ENCODE results near the gene TCF3. TPM values are rescaled to one million over a fixed set of nuclear protein-coding genes. Genes with fewer than 3 reads are reported as not detected.
"Not testable (repeated sequence)": the region's sequence is repeated elsewhere in the genome, so short reads cannot be mapped to it uniquely, and the experiment has no call there.

TCF3 gene
- polyA plus RNA-seq, 1 donor (not counting 4 experiments of a cell fraction or from before 2014, with no cell fraction given) = 40.0 TPM

- no peak overlapping the region for H3K27ac ChIP-seq (ENCODE audit: control insufficient read depth, insufficient read depth, low read length)
- H3K9me1 ChIP-seq (ENCODE audit: control insufficient read depth, extremely low read depth, insufficient read depth, low read length) = no peaks in the 10 kb centered on the region
- no peaks in the 10 kb centered on the region for H3K79me2 ChIP-seq (ENCODE audit: control insufficient read depth, insufficient read depth, low read length)
- H3K27me3 ChIP-seq (ENCODE audit: control insufficient read depth, extremely low read depth, insufficient read depth, low read length) = peaks cover 19% of the 10 kb centered on the region
- FAIRE-seq (no peak), DNase-seq (ENCODE audit: low read depth, low spot score) (no peak)
- no peak overlapping the region for H2AFZ ChIP-seq (ENCODE audit: control insufficient read depth, low read length)
- H3K4me2 ChIP-seq (ENCODE audit: control insufficient read depth, extremely low read depth, insufficient read depth, low read depth, low read length) = no peak overlapping the region
- H3K4me3 ChIP-seq (ENCODE audit: control insufficient read depth in 2 of 3, extremely low read depth in 1 of 3, insufficient read depth in 2 of 3, low read depth in 1 of 3, low read length in 3 of 3) = no peak overlapping the region
- no peak overlapping the region for H3K9ac ChIP-seq (ENCODE audit: control insufficient read depth, extremely low read depth, insufficient read depth, low read length)
- dilution Hi-C loops (cut with MboI; ENCODE audit: extremely low pct_ligation_motif_present, low sequenced_read_pairs) = no loop called here
- no peak for TF ChIP-seq CTCF (optimal IDR thresholded peaks at IDR 0.05 in 1 of 3, IDR thresholded peaks at IDR 0.05 in 1 of 3, conservative IDR thresholded peaks at IDR 0.05 in 1 of 3; ENCODE audit: extremely low read depth in 1 of 3, insufficient read depth in 2 of 3, low read length in 3 of 3)
- TF ChIP-seq EZH2 (IDR thresholded peaks at IDR 0.05; ENCODE audit: low read length) = no peak
- H3K36me3 ChIP-seq (ENCODE audit: control insufficient read depth in 2 of 2, extremely low read depth in 1 of 2, insufficient read depth in 2 of 2, low read length in 2 of 2) = no peaks in the 10 kb centered on the region
- no peaks in the 10 kb centered on the region for H4K20me1 ChIP-seq (ENCODE audit: control insufficient read depth, extremely low read depth, insufficient read depth, low read length)
- no peaks in the 10 kb centered on the region for H3K9me3 ChIP-seq (ENCODE audit: control insufficient read depth, low read depth, low read length)
- no peaks in the 10 kb centered on the region for H3K4me1 ChIP-seq (ENCODE audit: control insufficient read depth, extremely low read depth, insufficient read depth, low read length)
Measured at GRCh38 chr19:1663852-1664251, 11.4 kb upstream of the TCF3 start.

- dilution Hi-C loops (cut with MboI; ENCODE audit: extremely low pct_ligation_motif_present, low sequenced_read_pairs); H3K4me3 ChIP-seq (ENCODE audit: control insufficient read depth in 2 of 3, extremely low read depth in 1 of 3, insufficient read depth in 2 of 3, low read depth in 1 of 3, low read length in 3 of 3); DNase-seq (ENCODE audit: low read depth, low spot score); H4K20me1 ChIP-seq (ENCODE audit: control insufficient read depth, extremely low read depth, insufficient read depth, low read length); H2AFZ ChIP-seq (ENCODE audit: control insufficient read depth, low read length); H3K27ac ChIP-seq (ENCODE audit: control insufficient read depth, insufficient read depth, low read length); H3K4me1 ChIP-seq (ENCODE audit: control insufficient read depth, extremely low read depth, insufficient read depth, low read length); H3K9me3 ChIP-seq (ENCODE audit: control insufficient read depth, low read depth, low read length); H3K79me2 ChIP-seq (ENCODE audit: control insufficient read depth, insufficient read depth, low read length); H3K9me1 ChIP-seq (ENCODE audit: control insufficient read depth, extremely low read depth, insufficient read depth, low read length); H3K4me2 ChIP-seq (ENCODE audit: control insufficient read depth, extremely low read depth, insufficient read depth, low read depth, low read length); H3K36me3 ChIP-seq (ENCODE audit: control insufficient read depth in 2 of 2, extremely low read depth in 1 of 2, insufficient read depth in 2 of 2, low read length in 2 of 2); FAIRE-seq; H3K9ac ChIP-seq (ENCODE audit: control insufficient read depth, extremely low read depth, insufficient read depth, low read length): not testable (repeated sequence)
- H3K27me3 ChIP-seq (ENCODE audit: control insufficient read depth, extremely low read depth, insufficient read depth, low read length) = peaks cover 19% of the 10 kb centered on the region
Measured at GRCh38 chr19:1663227-1663626, 10.8 kb upstream of the TCF3 start.

- no peak for FAIRE-seq
Measured at GRCh38 chr19:1661995-1662394, 9.6 kb upstream of the TCF3 start.

More at GRCh38 chr19:1661995-1662394, 9.6 kb upstream of the TCF3 start:
- dilution Hi-C loops (cut with MboI; ENCODE audit: extremely low pct_ligation_motif_present, low sequenced_read_pairs) = no loop called here
- Histone ChIP-seq H3K27ac (ENCODE audit: control insufficient read depth, insufficient read depth, low read length) (no peak overlapping the region), H3K27me3 (ENCODE audit: control insufficient read depth, extremely low read depth, insufficient read depth, low read length) (peaks cover 12% of the 10 kb centered on the region), H3K36me3 (ENCODE audit: control insufficient read depth in 2 of 2, extremely low read depth in 1 of 2, insufficient read depth in 2 of 2, low read length in 2 of 2) (no peaks in the 10 kb centered on the region), H4K20me1 (ENCODE audit: control insufficient read depth, extremely low read depth, insufficient read depth, low read length) (no peaks in the 10 kb centered on the region), H3K4me1 (ENCODE audit: control insufficient read depth, extremely low read depth, insufficient read depth, low read length) (peaks cover 6% of the 10 kb centered on the region), H3K4me2 (ENCODE audit: control insufficient read depth, extremely low read depth, insufficient read depth, low read depth, low read length) (no peak overlapping the region), H3K9ac (ENCODE audit: control insufficient read depth, extremely low read depth, insufficient read depth, low read length) (no peak overlapping the region), H3K4me3 (ENCODE audit: control insufficient read depth in 2 of 3, extremely low read depth in 1 of 3, insufficient read depth in 2 of 3, low read depth in 1 of 3, low read length in 3 of 3) (no peak overlapping the region), H3K9me1 (ENCODE audit: control insufficient read depth, extremely low read depth, insufficient read depth, low read length) (no peaks in the 10 kb centered on the region), H2AFZ (ENCODE audit: control insufficient read depth, low read length) (no peak overlapping the region), H3K79me2 (ENCODE audit: control insufficient read depth, insufficient read depth, low read length) (no peaks in the 10 kb centered on the region), H3K9me3 (ENCODE audit: control insufficient read depth, low read depth, low read length) (no peaks in the 10 kb centered on the region)
- DNase-seq (ENCODE audit: low read depth, low spot score) = no peak
- TF ChIP-seq CTCF (optimal IDR thresholded peaks at IDR 0.05 in 1 of 3, IDR thresholded peaks at IDR 0.05 in 1 of 3, conservative IDR thresholded peaks at IDR 0.05 in 1 of 3; ENCODE audit: extremely low read depth in 1 of 3, insufficient read depth in 2 of 3, low read length in 3 of 3) = no peak
- TF ChIP-seq EZH2 (IDR thresholded peaks at IDR 0.05; ENCODE audit: low read length) = no peak

Data from keratinocyte (primary cell).